ENCODE results near the gene SAXO1. TPM values are rescaled to one million over a fixed set of nuclear protein-coding genes. Genes with fewer than 3 reads are reported as not detected.

The SAXO1 gene
- total and polyA plus RNA-seq, 10 donors = 0.02 to 0.89 (median 0.25) TPM; not detected in 4

DNA sequence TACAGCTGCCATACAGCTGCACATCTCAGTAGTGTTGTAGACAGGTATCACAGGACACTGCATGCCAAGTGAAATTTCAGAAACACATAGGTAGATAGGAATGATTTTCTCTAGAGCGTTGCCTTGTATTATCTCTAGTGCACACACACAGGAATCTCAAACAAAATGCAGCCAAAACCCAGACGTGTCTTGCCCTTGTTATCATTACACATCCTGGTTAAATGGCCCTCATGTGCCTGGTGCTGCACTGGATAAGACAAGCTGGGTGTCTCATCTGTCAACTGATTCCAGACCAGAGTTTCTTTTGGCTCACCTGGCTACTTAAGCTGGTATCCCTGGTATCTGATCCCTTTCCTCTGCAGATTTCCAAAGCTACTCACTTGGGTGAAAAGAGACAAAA, 59.7 kb downstream of the SAXO1 start:
- WGBS, 5 donors = 82 to 88% (median 86%) methylated on average over 2 of the region's 2 CpGs
- Histone ChIP-seq H3K9me3 (peaks cover 0 to 5% (median 0%) of the 10 kb centered on the region in 8 donors), H3K27ac (no peak overlapping the region), H3K4me3 (no peak overlapping the region), H3K27me3 (replicated peaks in 1 of 7) (peaks cover 0 to 14% (median 0%) of the 10 kb centered on the region in 7 donors), H3K4me1 (peaks cover 0 to 5% (median 0%) of the 10 kb centered on the region in 6 donors), H3K36me3 (no peaks in the 10 kb centered on the region)
- intact Hi-C loops (cut with DNase I; ENCODE audit: low total_unique reads) = no loop called here
- TF ChIP-seq POLR2AphosphoS5 (IDR thresholded peaks at IDR 0.05) = no peak
- no peak for TF ChIP-seq POLR2A (IDR thresholded peaks at IDR 0.05)
- no peak for TF ChIP-seq CTCF (IDR thresholded peaks at IDR 0.05 in 8 of 11, conservative IDR thresholded peaks at IDR 0.05 in 3 of 11)
- no peak for DNase-seq

GRCh38 chr9:18972675-18973074, 60.3 kb downstream of the SAXO1 start:
- H3K36me3 ChIP-seq = no peaks in the 10 kb centered on the region
- H3K27me3 ChIP-seq (replicated peaks in 1 of 7) = peaks cover 0 to 19% (median 0%) of the 10 kb centered on the region in 7 donors
- 69 to 90% (median 82%) methylated on average over 5 of the region's 5 CpGs for WGBS, 5 donors
- no peak overlapping the region for H3K4me3 ChIP-seq
- H3K9me3 ChIP-seq = peaks cover 0 to 11% (median 0%) of the 10 kb centered on the region in 8 donors
- intact Hi-C loops (cut with DNase I; ENCODE audit: low total_unique reads) = no loop called here
- H3K4me1 ChIP-seq = peaks cover 0 to 5% (median 0%) of the 10 kb centered on the region in 6 donors
- H3K27ac ChIP-seq = no peak overlapping the region
- no peak for DNase-seq
- TF ChIP-seq POLR2AphosphoS5 (IDR thresholded peaks at IDR 0.05) (no peak), CTCF (IDR thresholded peaks at IDR 0.05 in 8 of 11, conservative IDR thresholded peaks at IDR 0.05 in 3 of 11) (no peak), POLR2A (IDR thresholded peaks at IDR 0.05) (no peak)

GRCh38 chr9:18971909-18972308, 61.1 kb downstream of the SAXO1 start:
- no peak for DNase-seq
- H3K4me3 ChIP-seq = no peak overlapping the region
- H3K27ac ChIP-seq = no peak overlapping the region
- intact Hi-C loops (cut with DNase I; ENCODE audit: low total_unique reads) = no loop called here
- WGBS, 5 donors = 78 to 100% (median 85%) methylated on average over 1 of the region's 1 CpG
- H3K9me3 ChIP-seq = peaks cover 0 to 11% (median 0%) of the 10 kb centered on the region in 8 donors
- no peaks in the 10 kb centered on the region for H3K36me3 ChIP-seq
- no peak for TF ChIP-seq POLR2AphosphoS5 (IDR thresholded peaks at IDR 0.05)
- TF ChIP-seq POLR2A (IDR thresholded peaks at IDR 0.05) = no peak
- no peak for TF ChIP-seq CTCF (IDR thresholded peaks at IDR 0.05 in 8 of 11, conservative IDR thresholded peaks at IDR 0.05 in 3 of 11)
- H3K4me1 ChIP-seq = peaks cover 0 to 5% (median 0%) of the 10 kb centered on the region in 6 donors
- H3K27me3 ChIP-seq (replicated peaks in 1 of 7) = peaks cover 0 to 19% (median 0%) of the 10 kb centered on the region in 7 donors

DNA sequence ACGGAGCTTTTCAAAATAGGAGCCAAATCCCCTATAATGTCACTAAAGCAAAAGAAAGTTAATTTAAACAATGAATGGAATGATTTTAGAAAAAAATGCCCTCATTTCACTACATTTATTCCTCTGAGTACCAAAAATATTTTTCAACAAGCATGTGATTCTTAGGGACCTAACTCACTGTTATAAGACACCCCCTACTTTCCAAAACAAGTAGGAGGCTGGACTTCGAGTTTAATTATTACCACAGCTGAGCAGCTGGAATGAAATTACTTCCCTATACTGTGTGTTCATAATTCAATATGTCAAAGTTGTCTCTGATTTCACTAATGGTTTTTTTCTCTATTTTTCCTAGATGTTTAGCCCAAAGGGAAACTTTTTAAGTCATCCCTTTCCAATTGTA, 61.6 kb downstream of the SAXO1 start:
- Histone ChIP-seq H3K27ac (no peak overlapping the region), H3K9me3 (peaks cover 0 to 11% (median 0%) of the 10 kb centered on the region in 8 donors), H3K36me3 (no peaks in the 10 kb centered on the region), H3K4me1 (peaks cover 0 to 2% (median 0%) of the 10 kb centered on the region in 6 donors), H3K27me3 (replicated peaks in 1 of 7) (peaks cover 0 to 19% (median 0%) of the 10 kb centered on the region in 7 donors), H3K4me3 (no peak overlapping the region)
- TF ChIP-seq CTCF (IDR thresholded peaks at IDR 0.05 in 8 of 11, conservative IDR thresholded peaks at IDR 0.05 in 3 of 11) (no peak), POLR2A (IDR thresholded peaks at IDR 0.05) (no peak), POLR2AphosphoS5 (IDR thresholded peaks at IDR 0.05) (no peak)
- DNase-seq = no peak
- intact Hi-C loops (cut with DNase I; ENCODE audit: low total_unique reads) = no loop called here
- 52 to 58% (median 55%) methylated on average over 2 of the region's 2 CpGs for WGBS, 5 donors
